GM12891 (cell line): ENCODE data around the gene PHC3.

Source experiments
- PAX5 ChIP-seq: IDR thresholded peaks from 2 replicates; pipeline ENCODE4 v1.6.1; 2011; ENCODE audit warnings: low read length, moderate library complexity, mild to moderate bottlenecking; ENCODE audit not compliant: insufficient read depth, severe bottlenecking
- POLR2A ChIP-seq: IDR thresholded peaks from 2 replicates; pipeline ENCODE4 v1.6.1; 2011; ENCODE audit warnings: low read depth, low read length, control low read depth
- POLR2AphosphoS5 ChIP-seq: IDR thresholded peaks from 2 replicates; pipeline ENCODE4 v1.6.1; 2011; ENCODE audit warnings: low read depth, low read length, control low read depth
- SPI1 ChIP-seq: IDR thresholded peaks from 2 replicates; pipeline ENCODE4 v1.6.1; 2011; ENCODE audit warnings: low read depth, low read length, control low read depth
- TAF1 ChIP-seq: IDR thresholded peaks from 2 replicates; pipeline ENCODE4 v1.6.1; 2011; ENCODE audit warnings: low read depth, low read length, control low read depth

DNA sequence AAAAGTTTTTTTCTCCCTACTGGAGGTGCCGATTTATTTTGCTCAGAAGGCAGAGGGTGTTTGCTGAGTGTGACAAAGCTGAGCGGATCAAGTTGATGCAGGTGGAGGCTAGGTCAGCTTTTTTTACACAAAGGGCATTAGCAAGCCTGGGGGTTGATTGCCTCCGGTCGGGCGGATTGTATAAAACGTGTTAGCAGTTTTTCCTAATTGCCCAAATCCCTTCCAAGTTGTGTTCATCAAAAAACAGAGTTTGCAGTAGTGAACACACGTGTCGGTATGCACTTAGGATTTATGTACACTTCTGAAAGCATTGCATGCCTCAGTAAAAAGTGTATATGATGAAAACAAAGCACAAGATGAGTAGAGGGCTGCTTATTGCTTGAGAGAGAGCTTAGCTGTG is 141.1 kb downstream of the PHC3 start:
- no peak for TF ChIP-seq SPI1
- TF ChIP-seq POLR2A = no peak; the same call in 1 of the 2 replicates
- no peak for TF ChIP-seq POLR2AphosphoS5
- TF ChIP-seq TAF1 = no peak
- TF ChIP-seq PAX5 = no peak
